ENCODE data around the gene SUFU.

DNA sequence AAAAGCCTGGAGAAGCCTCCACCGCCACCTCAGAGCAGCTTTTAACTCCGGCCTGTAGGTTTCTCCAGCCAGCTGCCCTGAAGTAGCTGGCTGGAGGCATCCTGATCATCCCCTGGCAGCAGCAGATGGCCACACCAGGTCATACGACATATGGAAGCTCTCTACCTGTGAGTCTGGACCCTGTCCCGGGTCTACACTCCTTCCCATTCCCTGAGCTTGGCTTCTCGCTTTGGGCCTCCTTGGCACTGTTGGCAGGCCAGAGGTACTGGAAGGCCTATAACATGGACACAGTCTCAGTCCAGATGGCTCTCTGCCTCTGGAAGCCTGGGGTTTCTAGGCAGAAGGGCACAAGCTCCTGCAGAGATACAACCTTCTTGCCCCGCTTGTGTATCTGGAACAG is 97.0 kb downstream of the SUFU start:
- TF ChIP-seq, protein P1, sequence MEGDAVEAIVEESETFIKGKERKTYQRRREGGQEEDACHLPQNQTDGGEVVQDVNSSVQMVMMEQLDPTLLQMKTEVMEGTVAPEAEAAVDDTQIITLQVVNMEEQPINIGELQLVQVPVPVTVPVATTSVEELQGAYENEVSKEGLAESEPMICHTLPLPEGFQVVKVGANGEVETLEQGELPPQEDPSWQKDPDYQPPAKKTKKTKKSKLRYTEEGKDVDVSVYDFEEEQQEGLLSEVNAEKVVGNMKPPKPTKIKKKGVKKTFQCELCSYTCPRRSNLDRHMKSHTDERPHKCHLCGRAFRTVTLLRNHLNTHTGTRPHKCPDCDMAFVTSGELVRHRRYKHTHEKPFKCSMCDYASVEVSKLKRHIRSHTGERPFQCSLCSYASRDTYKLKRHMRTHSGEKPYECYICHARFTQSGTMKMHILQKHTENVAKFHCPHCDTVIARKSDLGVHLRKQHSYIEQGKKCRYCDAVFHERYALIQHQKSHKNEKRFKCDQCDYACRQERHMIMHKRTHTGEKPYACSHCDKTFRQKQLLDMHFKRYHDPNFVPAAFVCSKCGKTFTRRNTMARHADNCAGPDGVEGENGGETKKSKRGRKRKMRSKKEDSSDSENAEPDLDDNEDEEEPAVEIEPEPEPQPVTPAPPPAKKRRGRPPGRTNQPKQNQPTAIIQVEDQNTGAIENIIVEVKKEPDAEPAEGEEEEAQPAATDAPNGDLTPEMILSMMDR (IDR thresholded peaks at IDR 0.05), result no peak
- TF ChIP-seq POLR2A (IDR thresholded peaks at IDR 0.05), result no peak
- no peak for TF ChIP-seq POLR2AphosphoS5 (IDR thresholded peaks at IDR 0.05)
- TF ChIP-seq EP300 (IDR thresholded peaks at IDR 0.05), result no peak

Data from sigmoid colon (tissue), 4 donors.